ENCODE results near the gene FBXO48.

GRCh38 chr2:68453761-68454360, 13.2 kb downstream of the FBXO48 start:
- TF ChIP-seq CTCF (IDR thresholded peaks at IDR 0.05) (no peak), POLR2A (IDR thresholded peaks at IDR 0.05) (no peak)

Measured in adrenal gland (tissue), 5 donors.